ENCODE data around the gene SIGLEC5. TPM values are rescaled to one million over a fixed set of nuclear protein-coding genes. Genes with fewer than 3 reads are reported as not detected.

Gene SIGLEC5
- total and polyA plus RNA-seq, 2 of the 8 experiments (the other 6 are each of a cell fraction or from before 2014, with no cell fraction given), result not detected

GRCh38 chr19:51637362-51637978, 7.3 kb upstream of the SIGLEC5 start:
- no peak overlapping the region for H3K14ac ChIP-seq (ENCODE audit: insufficient read length)
- H3K36me3 ChIP-seq (ENCODE audit: control insufficient read depth in 2 of 4, insufficient read depth in 4 of 4, low read length in 3 of 4), result no peaks in the 10 kb centered on the region
- no peak overlapping the region for H3K4me2 ChIP-seq (ENCODE audit: insufficient read depth in 1 of 2, low read depth in 2 of 2, low read length in 2 of 2)
- no peak overlapping the region for H3K18ac ChIP-seq (ENCODE audit: extremely low read depth, low read length)
- no peak overlapping the region for H2BK120ac ChIP-seq (replicated peaks; ENCODE audit: low read depth, low read length)
- H3K79me1 ChIP-seq (ENCODE audit: low read depth, low read length), result no peaks in the 10 kb centered on the region
- no peak overlapping the region for H3K4me3 ChIP-seq (ENCODE audit: extremely low read depth in 1 of 4, insufficient read depth in 2 of 4, low read depth in 3 of 4, low read length in 4 of 4)
- H2BK20ac ChIP-seq (ENCODE audit: low read length), result no peak overlapping the region
- no peak overlapping the region for H4K8ac ChIP-seq (ENCODE audit: extremely low read depth, insufficient read depth, low read length)
- no peak overlapping the region for H2AK5ac ChIP-seq (ENCODE audit: low read depth, low read length)
- no peak overlapping the region for H3K23ac ChIP-seq (ENCODE audit: insufficient read length)
- peaks cover 41 to 58% of the 10 kb centered on the region in 2 experiments for H3K9me3 ChIP-seq (ENCODE audit: insufficient read depth in 2 of 2, low read depth in 1 of 2, low read length in 1 of 2)
- H2BK12ac ChIP-seq (ENCODE audit: low read depth, low read length), result no peak overlapping the region
- no peak overlapping the region for H2AFZ ChIP-seq (ENCODE audit: low read length)
- H4K20me1 ChIP-seq (replicated peaks in 1 of 2; ENCODE audit: control insufficient read depth in 1 of 2, insufficient read depth in 2 of 2, low read length in 2 of 2), result no peaks in the 10 kb centered on the region
- FAIRE-seq (no peak), DNase-seq (ENCODE audit: low read depth in 1 of 2, low spot score in 2 of 2) (no peak)
- no peaks in the 10 kb centered on the region for H3K23me2 ChIP-seq (ENCODE audit: low read depth, low read length)
- TF ChIP-seq RAD21 (IDR thresholded peaks at IDR 0.05 in 1 of 2, conservative IDR thresholded peaks at IDR 0.05 in 1 of 2; ENCODE audit: low read depth in 2 of 2, low read length in 2 of 2), result peak in 1 of 2 experiments; percentile 24; a peak in 3 of 4 replicates
- TF ChIP-seq CBX5 (IDR thresholded peaks at IDR 0.05; ENCODE audit: low read depth, low read length), result no peak
- TF ChIP-seq, protein P1, sequence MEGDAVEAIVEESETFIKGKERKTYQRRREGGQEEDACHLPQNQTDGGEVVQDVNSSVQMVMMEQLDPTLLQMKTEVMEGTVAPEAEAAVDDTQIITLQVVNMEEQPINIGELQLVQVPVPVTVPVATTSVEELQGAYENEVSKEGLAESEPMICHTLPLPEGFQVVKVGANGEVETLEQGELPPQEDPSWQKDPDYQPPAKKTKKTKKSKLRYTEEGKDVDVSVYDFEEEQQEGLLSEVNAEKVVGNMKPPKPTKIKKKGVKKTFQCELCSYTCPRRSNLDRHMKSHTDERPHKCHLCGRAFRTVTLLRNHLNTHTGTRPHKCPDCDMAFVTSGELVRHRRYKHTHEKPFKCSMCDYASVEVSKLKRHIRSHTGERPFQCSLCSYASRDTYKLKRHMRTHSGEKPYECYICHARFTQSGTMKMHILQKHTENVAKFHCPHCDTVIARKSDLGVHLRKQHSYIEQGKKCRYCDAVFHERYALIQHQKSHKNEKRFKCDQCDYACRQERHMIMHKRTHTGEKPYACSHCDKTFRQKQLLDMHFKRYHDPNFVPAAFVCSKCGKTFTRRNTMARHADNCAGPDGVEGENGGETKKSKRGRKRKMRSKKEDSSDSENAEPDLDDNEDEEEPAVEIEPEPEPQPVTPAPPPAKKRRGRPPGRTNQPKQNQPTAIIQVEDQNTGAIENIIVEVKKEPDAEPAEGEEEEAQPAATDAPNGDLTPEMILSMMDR (IDR thresholded peaks at IDR 0.05; ENCODE audit: control extremely low read depth in 1 of 3, insufficient read depth in 1 of 3, low read depth in 1 of 3, low read length in 3 of 3), result peak in 2 of 3 experiments; percentile 19 to 49; a peak in 2 of 4 replicates
- no peak overlapping the region for H3K27ac ChIP-seq (ENCODE audit: low read depth, low read length)
- H2BK15ac ChIP-seq (ENCODE audit: low read length), result no peak overlapping the region
- no peaks in the 10 kb centered on the region for H3K79me2 ChIP-seq (ENCODE audit: control insufficient read depth in 1 of 2, insufficient read depth in 2 of 2, low read length in 2 of 2)
- no peaks in the 10 kb centered on the region for H3K27me3 ChIP-seq (replicated peaks in 1 of 4; ENCODE audit: control insufficient read depth in 3 of 4, extremely low read depth in 1 of 4, insufficient read depth in 3 of 4, low read length in 3 of 4)
- no peak overlapping the region for H3K56ac ChIP-seq (replicated peaks; ENCODE audit: insufficient read length, low read depth, low read length)
- CTCF ChIA-PET (ENCODE audit: partially characterized antibody), result interaction anchor here (0.7 to 2.6 kb wide), 10 partner anchors 10 to 164 kb away, joined by 3 to 9 read pairs (median 4); no protein-coding TSS in a partner anchor
- H4K5ac ChIP-seq (ENCODE audit: insufficient read length, low read depth, low read length), result no peak overlapping the region
- WGBS, 2 experiments (ENCODE audit: extremely low coverage in 1 of 2, insufficient coverage in 1 of 2, insufficient read length in 1 of 2, insufficient replicate concordance in 2 of 2, low coverage in 1 of 2, low lambda C conversion rate in 2 of 2, missing lambda C conversion rate in 1 of 2), result 26% methylated on average over 5 of the region's 5 CpGs; no CpG with 5 or more reads in 1 of the 2 experiments
- H2BK5ac ChIP-seq (ENCODE audit: low read depth, low read length), result no peak overlapping the region
- POLR2A ChIA-PET (ENCODE audit: partially characterized antibody), result no interaction called here
- no peak overlapping the region for H3K9ac ChIP-seq (replicated peaks in 1 of 4; ENCODE audit: extremely low read depth in 1 of 4, low read depth in 3 of 4, low read length in 3 of 4)
- H3K4ac ChIP-seq (replicated peaks; ENCODE audit: insufficient read length, low read depth, low read length), result no peak overlapping the region
- H3K4me1 ChIP-seq (replicated peaks in 1 of 4; ENCODE audit: control insufficient read depth in 3 of 4, insufficient read depth in 4 of 4, low read length in 3 of 4), result no peaks in the 10 kb centered on the region
- H4K91ac ChIP-seq (replicated peaks; ENCODE audit: insufficient read length, low read length), result no peak overlapping the region
